Measurements from ENCODE around the gene ZNF175.

Gene ZNF175

GRCh38 chr19:51542699-51543098 lies 28.4 kb upstream of the ZNF175 start:
- Histone ChIP-seq H3K36me3 (no peaks in the 10 kb centered on the region), H3K27ac (no peak overlapping the region), H3K9me3 (ENCODE audit: severe bottlenecking) (no peaks in the 10 kb centered on the region), H3K4me3 (ENCODE audit: low read depth, low read length) (no peak overlapping the region), H3K27me3 (ENCODE audit: insufficient read depth, low read depth, severe bottlenecking) (peaks cover 97% of the 10 kb centered on the region)
- no peak for DNase-seq
- no peak for TF ChIP-seq CTCF (IDR thresholded peaks at IDR 0.05; ENCODE audit: low read depth, low read length)

- Histone ChIP-seq H3K4me3 (ENCODE audit: low read depth, low read length) (no peak overlapping the region), H3K27ac (no peak overlapping the region), H3K9me3 (ENCODE audit: severe bottlenecking) (no peaks in the 10 kb centered on the region), H3K36me3 (no peaks in the 10 kb centered on the region), H3K27me3 (ENCODE audit: insufficient read depth, low read depth, severe bottlenecking) (peaks cover 95% of the 10 kb centered on the region)
- no peak for DNase-seq
- TF ChIP-seq CTCF (IDR thresholded peaks at IDR 0.05; ENCODE audit: low read depth, low read length), result no peak
Measured at GRCh38 chr19:51544038-51544437, 27.0 kb upstream of the ZNF175 start.

- no peak for TF ChIP-seq CTCF (IDR thresholded peaks at IDR 0.05; ENCODE audit: low read depth, low read length)
- Histone ChIP-seq H3K36me3 (no peaks in the 10 kb centered on the region), H3K27me3 (ENCODE audit: insufficient read depth, low read depth, severe bottlenecking) (peaks cover 93% of the 10 kb centered on the region), H3K27ac (no peak overlapping the region), H3K9me3 (ENCODE audit: severe bottlenecking) (no peaks in the 10 kb centered on the region), H3K4me3 (ENCODE audit: low read depth, low read length) (no peak overlapping the region)
- DNase-seq, result no peak
Measured at GRCh38 chr19:51546107-51546649, 24.9 kb upstream of the ZNF175 start.

- no peak for DNase-seq
- H3K9me3 ChIP-seq (ENCODE audit: severe bottlenecking), result no peaks in the 10 kb centered on the region
- no peak overlapping the region for H3K4me3 ChIP-seq (ENCODE audit: low read depth, low read length)
- no peak overlapping the region for H3K27ac ChIP-seq
- peaks cover 93% of the 10 kb centered on the region for H3K27me3 ChIP-seq (ENCODE audit: insufficient read depth, low read depth, severe bottlenecking)
- H3K36me3 ChIP-seq, result no peaks in the 10 kb centered on the region
- no peak for TF ChIP-seq CTCF (IDR thresholded peaks at IDR 0.05; ENCODE audit: low read depth, low read length)
Measured at GRCh38 chr19:51546650-51547396, 24.3 kb upstream of the ZNF175 start.

GRCh38 chr19:51547397-51548212 lies 23.5 kb upstream of the ZNF175 start:
- Histone ChIP-seq H3K27ac (no peak overlapping the region), H3K36me3 (no peaks in the 10 kb centered on the region), H3K9me3 (ENCODE audit: severe bottlenecking) (no peaks in the 10 kb centered on the region), H3K4me3 (ENCODE audit: low read depth, low read length) (no peak overlapping the region), H3K27me3 (ENCODE audit: insufficient read depth, low read depth, severe bottlenecking) (peaks cover 91% of the 10 kb centered on the region)
- DNase-seq, result no peak
- TF ChIP-seq CTCF (IDR thresholded peaks at IDR 0.05; ENCODE audit: low read depth, low read length), result no peak
